ENCODE data around the gene MYL12A.
"Not testable (repeated sequence)": the region's sequence is repeated elsewhere in the genome, so short reads cannot be mapped to it uniquely, and the experiment has no call there.

Gene MYL12A

GRCh38 chr18:3216987-3217386 is 30.6 kb upstream of the MYL12A start:
- Histone ChIP-seq H3K27me3 (ENCODE audit: control insufficient read depth, insufficient read depth, low read length) (no peaks in the 10 kb centered on the region), H3K9ac (ENCODE audit: low read depth, low read length) (no peak overlapping the region), H3K9me3 (ENCODE audit: control insufficient read depth, insufficient read depth, low read length) (no peaks in the 10 kb centered on the region), H3K36me3 (ENCODE audit: control insufficient read depth, insufficient read depth, low read length) (no peaks in the 10 kb centered on the region), H3K4me1 (ENCODE audit: control insufficient read depth, insufficient read depth, low read length) (peaks cover 6% of the 10 kb centered on the region), H3K4me3 (ENCODE audit: low read depth, low read length) (no peak overlapping the region)

- Histone ChIP-seq H3K9me3 (ENCODE audit: control insufficient read depth, insufficient read depth, low read length) (no peaks in the 10 kb centered on the region), H3K36me3 (ENCODE audit: control insufficient read depth, insufficient read depth, low read length) (no peaks in the 10 kb centered on the region), H3K9ac (ENCODE audit: low read depth, low read length) (no peak overlapping the region), H3K4me3 (ENCODE audit: low read depth, low read length) (no peak overlapping the region), H3K4me1 (ENCODE audit: control insufficient read depth, insufficient read depth, low read length) (peaks cover 6% of the 10 kb centered on the region), H3K27me3 (ENCODE audit: control insufficient read depth, insufficient read depth, low read length) (no peaks in the 10 kb centered on the region)
Observed at GRCh38 chr18:3217948-3218647, 29.5 kb upstream of the MYL12A start.

- H3K9me3 ChIP-seq (ENCODE audit: control insufficient read depth, insufficient read depth, low read length): no peaks in the 10 kb centered on the region
- H3K4me1 ChIP-seq (ENCODE audit: control insufficient read depth, insufficient read depth, low read length): peaks cover 6% of the 10 kb centered on the region
- no peak overlapping the region for H3K9ac ChIP-seq (ENCODE audit: low read depth, low read length)
- H3K27me3 ChIP-seq (ENCODE audit: control insufficient read depth, insufficient read depth, low read length): no peaks in the 10 kb centered on the region
- H3K4me3 ChIP-seq (ENCODE audit: low read depth, low read length): no peak overlapping the region
- no peaks in the 10 kb centered on the region for H3K36me3 ChIP-seq (ENCODE audit: control insufficient read depth, insufficient read depth, low read length)
Observed at GRCh38 chr18:3218819-3219218, 28.8 kb upstream of the MYL12A start.

- Histone ChIP-seq H3K4me3 (ENCODE audit: low read depth, low read length) (no peak overlapping the region), H3K9ac (ENCODE audit: low read depth, low read length) (no peak overlapping the region), H3K9me3 (ENCODE audit: control insufficient read depth, insufficient read depth, low read length) (no peaks in the 10 kb centered on the region)
Observed at GRCh38 chr18:3219241-3219630, 28.4 kb upstream of the MYL12A start.

GRCh38 chr18:3219631-3220335 is 27.8 kb upstream of the MYL12A start, which contains the start of gene MYOM1:
TSS of gene MYOM1 (minus strand) at chr18:3219968. CDS start at chr18:3215223, 4,745 bp downstream.
- no peaks in the 10 kb centered on the region for H3K36me3 ChIP-seq (ENCODE audit: control insufficient read depth, insufficient read depth, low read length)
- H3K9me3 ChIP-seq (ENCODE audit: control insufficient read depth, insufficient read depth, low read length): no peaks in the 10 kb centered on the region
- no peaks in the 10 kb centered on the region for H3K27me3 ChIP-seq (ENCODE audit: control insufficient read depth, insufficient read depth, low read length)
- H3K4me3 ChIP-seq (ENCODE audit: low read depth, low read length): no peak within 1 kb of the TSS
- H3K9ac ChIP-seq (ENCODE audit: low read depth, low read length): no peak within 1 kb of the TSS
- H3K4me1 ChIP-seq (ENCODE audit: control insufficient read depth, insufficient read depth, low read length): peaks cover 6% of the 10 kb centered on the region

More at GRCh38 chr18:3219241-3219630, 28.4 kb upstream of the MYL12A start:
- H3K27me3 ChIP-seq (ENCODE audit: control insufficient read depth, insufficient read depth, low read length): no peaks in the 10 kb centered on the region
- H3K4me1 ChIP-seq (ENCODE audit: control insufficient read depth, insufficient read depth, low read length): peaks cover 6% of the 10 kb centered on the region
- H3K36me3 ChIP-seq (ENCODE audit: control insufficient read depth, insufficient read depth, low read length): no peaks in the 10 kb centered on the region

- not testable (repeated sequence) for H3K9ac ChIP-seq (ENCODE audit: low read depth, low read length); H3K27me3 ChIP-seq (ENCODE audit: control insufficient read depth, insufficient read depth, low read length); H3K4me1 ChIP-seq (ENCODE audit: control insufficient read depth, insufficient read depth, low read length); H3K9me3 ChIP-seq (ENCODE audit: control insufficient read depth, insufficient read depth, low read length); H3K36me3 ChIP-seq (ENCODE audit: control insufficient read depth, insufficient read depth, low read length); H3K4me3 ChIP-seq (ENCODE audit: low read depth, low read length)
Observed at GRCh38 chr18:3220868-3221267, 26.7 kb upstream of the MYL12A start.

- Histone ChIP-seq H3K9me3 (ENCODE audit: control insufficient read depth, insufficient read depth, low read length) (no peaks in the 10 kb centered on the region), H3K36me3 (ENCODE audit: control insufficient read depth, insufficient read depth, low read length) (no peaks in the 10 kb centered on the region), H3K9ac (ENCODE audit: low read depth, low read length) (no peak overlapping the region), H3K4me1 (ENCODE audit: control insufficient read depth, insufficient read depth, low read length) (peaks cover 6% of the 10 kb centered on the region), H3K4me3 (ENCODE audit: low read depth, low read length) (no peak overlapping the region), H3K27me3 (ENCODE audit: control insufficient read depth, insufficient read depth, low read length) (no peaks in the 10 kb centered on the region)
Observed at GRCh38 chr18:3221496-3221895, 26.1 kb upstream of the MYL12A start.

- Histone ChIP-seq H3K27me3 (ENCODE audit: control insufficient read depth, insufficient read depth, low read length) (no peaks in the 10 kb centered on the region), H3K4me3 (ENCODE audit: low read depth, low read length) (no peak overlapping the region), H3K9me3 (ENCODE audit: control insufficient read depth, insufficient read depth, low read length) (no peaks in the 10 kb centered on the region), H3K9ac (ENCODE audit: low read depth, low read length) (no peak overlapping the region), H3K4me1 (ENCODE audit: control insufficient read depth, insufficient read depth, low read length) (peaks cover 6% of the 10 kb centered on the region), H3K36me3 (ENCODE audit: control insufficient read depth, insufficient read depth, low read length) (no peaks in the 10 kb centered on the region)
Observed at GRCh38 chr18:3223356-3223755, 24.2 kb upstream of the MYL12A start.

GRCh38 chr18:3224223-3224622 is 23.4 kb upstream of the MYL12A start:
- Histone ChIP-seq H3K36me3 (ENCODE audit: control insufficient read depth, insufficient read depth, low read length) (no peaks in the 10 kb centered on the region), H3K27me3 (ENCODE audit: control insufficient read depth, insufficient read depth, low read length) (no peaks in the 10 kb centered on the region), H3K9ac (ENCODE audit: low read depth, low read length) (no peak overlapping the region), H3K9me3 (ENCODE audit: control insufficient read depth, insufficient read depth, low read length) (no peaks in the 10 kb centered on the region), H3K4me1 (ENCODE audit: control insufficient read depth, insufficient read depth, low read length) (peaks cover 6% of the 10 kb centered on the region), H3K4me3 (ENCODE audit: low read depth, low read length) (no peak overlapping the region)

GRCh38 chr18:3225588-3225987 is 22.0 kb upstream of the MYL12A start:
- Histone ChIP-seq H3K9me3 (ENCODE audit: control insufficient read depth, insufficient read depth, low read length) (no peaks in the 10 kb centered on the region), H3K4me1 (ENCODE audit: control insufficient read depth, insufficient read depth, low read length) (no peaks in the 10 kb centered on the region), H3K9ac (ENCODE audit: low read depth, low read length) (no peak overlapping the region), H3K27me3 (ENCODE audit: control insufficient read depth, insufficient read depth, low read length) (no peaks in the 10 kb centered on the region), H3K36me3 (ENCODE audit: control insufficient read depth, insufficient read depth, low read length) (no peaks in the 10 kb centered on the region), H3K4me3 (ENCODE audit: low read depth, low read length) (no peak overlapping the region)

- Histone ChIP-seq H3K36me3 (ENCODE audit: control insufficient read depth, insufficient read depth, low read length) (no peaks in the 10 kb centered on the region), H3K4me3 (ENCODE audit: low read depth, low read length) (no peak overlapping the region), H3K27me3 (ENCODE audit: control insufficient read depth, insufficient read depth, low read length) (no peaks in the 10 kb centered on the region), H3K4me1 (ENCODE audit: control insufficient read depth, insufficient read depth, low read length) (peaks cover 4% of the 10 kb centered on the region), H3K9me3 (ENCODE audit: control insufficient read depth, insufficient read depth, low read length) (no peaks in the 10 kb centered on the region), H3K9ac (ENCODE audit: low read depth, low read length) (no peak overlapping the region)
Observed at GRCh38 chr18:3226048-3226447, 21.6 kb upstream of the MYL12A start.

All from iPS-15b (cell line).